ENCODE measurements around the gene IFT57.

DNA sequence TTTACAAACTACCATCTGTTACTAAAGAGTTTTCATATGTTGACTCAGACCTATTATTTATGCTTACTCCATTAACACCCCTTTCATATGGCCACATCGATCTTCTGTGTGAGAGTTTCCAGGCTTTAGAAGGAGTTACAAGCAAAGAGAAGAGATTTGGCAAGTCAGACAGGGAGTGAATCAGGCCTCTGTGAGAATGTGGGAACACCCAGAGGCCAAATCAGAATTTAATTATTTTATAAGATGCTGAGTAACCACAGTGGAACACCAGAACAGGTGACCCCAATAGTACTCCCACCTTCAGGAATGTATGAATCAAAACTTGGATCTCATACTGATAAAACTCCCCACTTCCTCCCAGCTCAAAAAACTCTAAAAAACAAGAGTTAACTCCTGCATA is 42.0 kb downstream of the IFT57 start:
- TF ChIP-seq, protein P1, sequence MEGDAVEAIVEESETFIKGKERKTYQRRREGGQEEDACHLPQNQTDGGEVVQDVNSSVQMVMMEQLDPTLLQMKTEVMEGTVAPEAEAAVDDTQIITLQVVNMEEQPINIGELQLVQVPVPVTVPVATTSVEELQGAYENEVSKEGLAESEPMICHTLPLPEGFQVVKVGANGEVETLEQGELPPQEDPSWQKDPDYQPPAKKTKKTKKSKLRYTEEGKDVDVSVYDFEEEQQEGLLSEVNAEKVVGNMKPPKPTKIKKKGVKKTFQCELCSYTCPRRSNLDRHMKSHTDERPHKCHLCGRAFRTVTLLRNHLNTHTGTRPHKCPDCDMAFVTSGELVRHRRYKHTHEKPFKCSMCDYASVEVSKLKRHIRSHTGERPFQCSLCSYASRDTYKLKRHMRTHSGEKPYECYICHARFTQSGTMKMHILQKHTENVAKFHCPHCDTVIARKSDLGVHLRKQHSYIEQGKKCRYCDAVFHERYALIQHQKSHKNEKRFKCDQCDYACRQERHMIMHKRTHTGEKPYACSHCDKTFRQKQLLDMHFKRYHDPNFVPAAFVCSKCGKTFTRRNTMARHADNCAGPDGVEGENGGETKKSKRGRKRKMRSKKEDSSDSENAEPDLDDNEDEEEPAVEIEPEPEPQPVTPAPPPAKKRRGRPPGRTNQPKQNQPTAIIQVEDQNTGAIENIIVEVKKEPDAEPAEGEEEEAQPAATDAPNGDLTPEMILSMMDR (conservative IDR thresholded peaks at IDR 0.05; ENCODE audit: low read length) = no peak
- no peak for TF ChIP-seq EZH2phosphoT487 (IDR thresholded peaks at IDR 0.05; ENCODE audit: borderline replicate concordance)
